ENCODE results near the gene CASK.

DNA sequence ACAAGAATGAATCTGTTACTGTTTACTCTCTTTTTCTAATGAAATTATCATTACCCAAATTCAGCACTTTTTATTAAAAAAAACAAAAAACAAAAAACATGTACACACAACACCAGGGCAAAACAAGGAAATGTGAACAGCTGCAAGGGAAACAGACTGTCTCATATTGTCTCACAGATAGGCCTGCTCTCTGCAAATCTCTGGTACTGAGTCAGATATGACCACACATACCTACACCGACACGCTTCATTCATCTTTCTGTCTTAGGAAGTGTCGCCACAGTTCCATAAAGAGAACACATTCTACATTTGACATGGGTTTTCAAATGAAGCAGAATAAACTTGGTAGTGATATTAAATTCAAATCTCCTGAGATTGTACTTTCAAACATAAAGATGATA lies 326.8 kb downstream of the CASK start:
- TF ChIP-seq CTCF (conservative IDR thresholded peaks at IDR 0.05) (no peak), EZH2 (IDR thresholded peaks at IDR 0.05; ENCODE audit: low read depth) (no peak)

Data from PC-9 (cell line).